HepG2 (cell line): ENCODE results near the gene TJP1. TPM values are rescaled to one million over a fixed set of nuclear protein-coding genes. Genes with fewer than 3 reads are reported as not detected.

Experiments
- ATAC-seq: fragments of 200-7000 bp; cut with Tn5 transposase; 3 replicates; pipeline ENCODE4 v1.9.1; 2020; ENCODE audit warnings: mild to moderate bottlenecking, moderate library complexity
- BruUV-seq: library from RNA; stranded (reverse); fragments of 400-500 nt; replicated peaks from 2 replicates; lab custom pipeline; 2021; lab: Mats Ljungman, UMichigan
- CTCF ChIA-PET: fragments of 300-600 bp; formaldehyde crosslinking; extraction: SDS; loops from one replicate; lab custom pipeline; 2021; ENCODE audit warnings: low total read pairs, inconsistent platforms, low intra/inter-chr PET ratio; lab: Yijun Ruan, JAX
- POLR2A ChIA-PET: fragments of 350-600 bp; sonication (Branson Sonifier 250); formaldehyde crosslinking; loops from one replicate; lab custom pipeline; 2020; ENCODE audit warnings: antibody characterized with exemption, inconsistent platforms; lab: Yijun Ruan, JAX
- DNase-seq: peaks from one replicate; pipeline ENCODE4 v3.0.0-alpha.2; 2015; ENCODE audit warnings: low spot score
- FAIRE-seq: peaks from 3 replicates; lab custom pipeline; 2011; peaks lifted over from hg19 to GRCh38; lab: Jason Lieb, UNC
- H2AFZ ChIP-seq: one replicate; pipeline ENCODE4 v1.6.1; 2011; ENCODE audit warnings: low read length, inconsistent platforms
- H3K27ac ChIP-seq: fragments of 300-600 bp; 3 replicates; pipeline ENCODE4 v1.8.0; 2011; ENCODE audit warnings: mixed run types, mild to moderate bottlenecking, mixed read lengths, low read length, inconsistent platforms; ENCODE audit not compliant: insufficient read depth; ENCODE audit errors: extremely low read length
- H3K27me3 ChIP-seq, 2 experiments: fragments of 200-600 bp in 1 of 2; 2 replicates in 1 of 2; 3 replicates in 1 of 2; pipeline versions ENCODE4 v1.6.0 to v1.8.0; 2011; ENCODE audit warnings: low read length in 2 of 2, mild to moderate bottlenecking in 2 of 2, moderate library complexity in 2 of 2, inconsistent platforms in 1 of 2; ENCODE audit not compliant: insufficient read depth in 2 of 2, control insufficient read depth in 1 of 2
- H3K36me3 ChIP-seq, 2 experiments: fragments of 200-600 bp in 1 of 2; replicated peaks in 1 of 2; 2 replicates in 1 of 2; 3 replicates in 1 of 2; pipeline versions ENCODE4 v1.5.1 to v1.8.0; 2011; ENCODE audit warnings: low read length in 2 of 2, inconsistent platforms in 1 of 2; ENCODE audit not compliant: insufficient read depth in 2 of 2, control insufficient read depth in 1 of 2
- H3K4me1 ChIP-seq: 2 replicates; pipeline ENCODE4 v1.5.1; 2012; ENCODE audit warnings: low read length, inconsistent platforms; ENCODE audit not compliant: insufficient read depth
- H3K4me2 ChIP-seq: 2 replicates; pipeline ENCODE4 v1.6.0; 2011; ENCODE audit warnings: low read depth, low read length, inconsistent platforms
- H3K4me3 ChIP-seq, 3 experiments: fragments of 200-600 bp in 1 of 3; sonication (generic), shearing (Covaris generic) in 1 of 3; replicated peaks in 1 of 3; 2 replicates each; pipeline ENCODE4 v1.5.1; 2011 to 2016; ENCODE audit warnings: low read length in 3 of 3, inconsistent platforms in 2 of 3, low read depth in 2 of 3, mild to moderate bottlenecking in 2 of 3, control low read depth in 1 of 3, mixed read lengths in 1 of 3; ENCODE audit not compliant: insufficient read depth in 1 of 3
- H3K79me2 ChIP-seq: one replicate; pipeline ENCODE4 v1.6.1; 2011; ENCODE audit warnings: low read length, inconsistent platforms; ENCODE audit not compliant: insufficient read depth
- H3K9ac ChIP-seq: 2 replicates; pipeline ENCODE4 v1.6.0; 2011; ENCODE audit warnings: mild to moderate bottlenecking, low read depth, low read length, inconsistent platforms; ENCODE audit not compliant: insufficient read depth
- H3K9me3 ChIP-seq: 2 replicates; pipeline ENCODE4 v1.5.1; 2012; ENCODE audit warnings: mild to moderate bottlenecking, low read length
- H4K20me1 ChIP-seq: 2 replicates; pipeline ENCODE4 v1.6.0; 2011; ENCODE audit warnings: inconsistent platforms, mild to moderate bottlenecking, low read length, moderate library complexity; ENCODE audit not compliant: insufficient read depth
- ATAD3A ChIP-seq: sonication (generic); formaldehyde crosslinking; IDR thresholded peaks from 2 replicates; pipeline ENCODE4 v1.4.0; 2020; ENCODE audit warnings: missing genetic modification reagents
- CEBPB ChIP-seq: IDR thresholded peaks from 2 replicates; pipeline ENCODE4 v1.6.1; 2011; ENCODE audit warnings: low read depth, low read length, improper control_type of control experiment, borderline replicate concordance
- EHMT2 ChIP-seq: fragments of 200-600 bp; sonication (generic); IDR thresholded peaks from 2 replicates; pipeline ENCODE4 v1.7.0; 2017; ENCODE audit warnings: antibody characterized with exemption, low read depth, low read length, borderline replicate concordance
- FUBP1 ChIP-seq: sonication (generic); formaldehyde crosslinking; IDR thresholded peaks from 2 replicates; pipeline ENCODE4 v1.5.1; 2020; ENCODE audit warnings: missing genetic modification reagents, mild to moderate bottlenecking, borderline replicate concordance
- HNF4A ChIP-seq: sonication (generic); formaldehyde crosslinking; IDR thresholded peaks from 2 replicates; pipeline ENCODE4 v1.4.0; 2020; ENCODE audit warnings: missing genetic modification reagents
- KDM5B ChIP-seq: sonication (generic); formaldehyde crosslinking; IDR thresholded peaks from 2 replicates; pipeline ENCODE4 v1.4.0; 2020; ENCODE audit warnings: missing genetic modification reagents, mild to moderate bottlenecking, borderline replicate concordance
- KDM6A ChIP-seq: IDR thresholded peaks from 2 replicates; pipeline ENCODE4 v1.6.1; 2016; ENCODE audit warnings: low read depth
- KLF11 ChIP-seq: IDR thresholded peaks from 2 replicates; pipeline ENCODE4 v1.6.1; 2016; ENCODE audit warnings: missing compliant biosample characterization
- MTA1 ChIP-seq: sonication (generic); formaldehyde crosslinking; IDR thresholded peaks from 2 replicates; pipeline ENCODE4 v1.4.0; 2020; ENCODE audit warnings: missing genetic modification reagents, mild to moderate bottlenecking, borderline replicate concordance
- THYN1 ChIP-seq: sonication (generic); formaldehyde crosslinking; IDR thresholded peaks from 2 replicates; pipeline ENCODE4 v1.8.1; 2023; ENCODE audit warnings: low read depth, mild to moderate bottlenecking, moderate library complexity, missing genetic modification reagents, borderline replicate concordance
- TOE1 ChIP-seq: sonication (generic); formaldehyde crosslinking; IDR thresholded peaks from 2 replicates; pipeline ENCODE4 v1.4.0; 2020; ENCODE audit warnings: mild to moderate bottlenecking, missing genetic modification reagents
- ZMAT3 ChIP-seq: sonication (generic); formaldehyde crosslinking; conservative IDR thresholded peaks from 2 replicates; pipeline ENCODE4 v1.7.0; 2021; ENCODE audit warnings: missing genetic modification reagents
- ZNF230 ChIP-seq: sonication (generic); formaldehyde crosslinking; IDR thresholded peaks from 2 replicates; pipeline ENCODE4 v1.4.0; 2020; ENCODE audit warnings: mild to moderate bottlenecking, missing genetic modification reagents
- ZNF33A ChIP-seq: sonication (generic); formaldehyde crosslinking; IDR thresholded peaks from 2 replicates; pipeline ENCODE4 v1.5.1; 2020; ENCODE audit warnings: missing genetic modification reagents, mild to moderate bottlenecking, moderate library complexity, borderline replicate concordance
- ZNF441 ChIP-seq: sonication (generic); formaldehyde crosslinking; IDR thresholded peaks from 2 replicates; pipeline ENCODE4 v1.7.0; 2021; ENCODE audit warnings: missing genetic modification reagents, borderline replicate concordance
- ZNF547 ChIP-seq: sonication (generic); formaldehyde crosslinking; IDR thresholded peaks from 2 replicates; pipeline ENCODE4 v1.5.1; 2020; ENCODE audit warnings: mild to moderate bottlenecking, missing genetic modification reagents
- ZNF660 ChIP-seq: sonication (generic); formaldehyde crosslinking; IDR thresholded peaks from 2 replicates; pipeline ENCODE4 v1.5.1; 2020; ENCODE audit warnings: mild to moderate bottlenecking, low read depth, missing genetic modification reagents, borderline replicate concordance
- WGBS: methylation state at CpG from one replicate; pipeline ENCODE4 v1.1.6; 2017; ENCODE audit warnings: low lambda C conversion rate; 5-methylcytosine and 5-hydroxymethylcytosine counted together
- in situ Hi-C: cut with HindIII; loops from 2 replicates; pipeline ENCODE4 v1.10.0; 2017; ENCODE audit warnings: low pct_unique_long_range_greater_than_20kb; ENCODE audit not compliant: extremely low pct_ligation_motif_present
- intact Hi-C: fragments of 100-400 bp; cut with micrococcal nuclease; formaldehyde crosslinking; loops from one replicate; pipeline ENCODE4 v1.10.0; 2022; ENCODE audit not compliant: unreplicated experiment
- polyA plus RNA-seq, 8 experiments: library from polyadenylated mRNA; depleted of rRNA in 3 of 8; stranded (reverse) in 7 of 8; unstranded in 1 of 8; fragments of >200 nt; fragmentation: Illumina TruSeq in 4 of 8; extraction: Trizol in 4 of 8; gene quantifications; 2 replicates each; pipeline versions ENCODE4 v1.2.1 to v1.2.3, GENCODE V29; 2011 to 2016; ENCODE audit warnings: low read depth in 4 of 8, missing spikeins in 1 of 8, mixed read lengths in 1 of 8; ENCODE audit not compliant: insufficient read depth in 1 of 8
- total RNA-seq, 5 experiments: library from RNA; depleted of rRNA; stranded (reverse); fragments of >200 nt; fragmentation: Illumina TruSeq; extraction: Trizol; gene quantifications; 2 replicates each; pipeline ENCODE4 v1.2.3, GENCODE V29; 2016; ENCODE audit warnings: low read depth in 1 of 5

The TJP1 gene
- total and polyA plus RNA-seq, 2 of the 13 experiments (the other 11 are each of a cell fraction or from before 2014, with no cell fraction given) = 25.9 to 27.1 TPM

GRCh38 chr15:29826908-29827820 lies 4.9 kb upstream of the TJP1 start:
- Histone ChIP-seq H3K4me2 (peak overlapping the region; percentile 40), H2AFZ (no peak overlapping the region), H3K36me3 (no peaks in the 10 kb centered on the region), H3K27me3 (peaks cover 1 to 9% of the 10 kb centered on the region in 2 experiments; a peak in 2 of 5 replicates), H3K79me2 (no peaks in the 10 kb centered on the region), H3K9ac (no peak overlapping the region), H4K20me1 (no peaks in the 10 kb centered on the region), H3K4me1 (peaks cover 30% of the 10 kb centered on the region), H3K9me3 (no peaks in the 10 kb centered on the region), H3K27ac (no peak overlapping the region), H3K4me3 (no peak overlapping the region)
- WGBS = 22% methylated on average over 4 of the region's 8 CpGs
- DNase-seq (no peak), FAIRE-seq (no peak), ATAC-seq (no peak; the same call in 1 of the 3 replicates)
- in situ Hi-C loops (no loop called here), intact Hi-C loops (loop anchor here (10.0 kb wide), 1 partner anchor 162 kb away; no protein-coding TSS in a partner anchor)
- TF ChIP-seq ZNF547 (CRISPR knock-in tag) (no peak), EHMT2 (no peak), CEBPB (peak; percentile 9; the same call in 1 of the 2 replicates), HNF4A (CRISPR knock-in tag) (peak; percentile 30), KDM5B (CRISPR knock-in tag) (no peak)
- BruUV-seq = no TSS peak
- POLR2A ChIA-PET = no interaction called here
- CTCF ChIA-PET = no interaction called here

- in situ Hi-C loops = no loop called here
- H3K27ac ChIP-seq = no peak overlapping the region
- FAIRE-seq (no peak), DNase-seq (no peak), ATAC-seq (no peak)
- WGBS = 65% methylated on average over 3 of the region's 3 CpGs
- POLR2A ChIA-PET = no interaction called here
- no peaks in the 10 kb centered on the region for H3K9me3 ChIP-seq
- peaks cover 32% of the 10 kb centered on the region for H3K4me1 ChIP-seq
- H3K4me2 ChIP-seq = no peak overlapping the region
- no peak overlapping the region for H3K4me3 ChIP-seq
- H3K27me3 ChIP-seq = peaks cover 1 to 9% of the 10 kb centered on the region in 2 experiments; a peak in 2 of 5 replicates
- no peak overlapping the region for H2AFZ ChIP-seq
- H3K36me3 ChIP-seq = no peaks in the 10 kb centered on the region
- no peak overlapping the region for H3K9ac ChIP-seq
- CTCF ChIA-PET = no interaction called here
- peaks cover 10% of the 10 kb centered on the region; the same call in 1 of the 2 replicates for H4K20me1 ChIP-seq
- no TSS peak for BruUV-seq
- H3K79me2 ChIP-seq = peaks cover 11% of the 10 kb centered on the region
- intact Hi-C loops = loop anchor here (10.0 kb wide), 1 partner anchor 160 kb away; no protein-coding TSS in a partner anchor
- no peak for TF ChIP-seq FUBP1
- TF ChIP-seq TOE1 (CRISPR knock-in tag) = no peak
- TF ChIP-seq ZNF33A (CRISPR knock-in tag) = no peak
- no peak for TF ChIP-seq ATAD3A
- no peak for TF ChIP-seq ZNF230 (CRISPR knock-in tag)
- TF ChIP-seq ZMAT3 (CRISPR knock-in tag) = no peak
- TF ChIP-seq ZNF660 (CRISPR knock-in tag) = no peak
- no peak for TF ChIP-seq KDM6A (CRISPR knock-in tag)
- no peak for TF ChIP-seq ZNF441 (CRISPR knock-in tag)
- TF ChIP-seq MTA1 (CRISPR knock-in tag) = no peak
- no peak for TF ChIP-seq THYN1 (CRISPR knock-in tag)
- TF ChIP-seq KLF11 = no peak
Measured at GRCh38 chr15:29825227-29825626, 3.0 kb upstream of the TJP1 start.
